HG02852 (cell line): ENCODE results near the gene DYNC2LI1.

Experiments
- ATAC-seq: cut with Tn5 transposase; IDR thresholded peaks from one replicate; pipeline ENCODE4 v1.9.1; 2021; ENCODE audit warnings: mild to moderate bottlenecking, moderate library complexity; ENCODE audit not compliant: unreplicated experiment

DYNC2LI1 gene

DNA sequence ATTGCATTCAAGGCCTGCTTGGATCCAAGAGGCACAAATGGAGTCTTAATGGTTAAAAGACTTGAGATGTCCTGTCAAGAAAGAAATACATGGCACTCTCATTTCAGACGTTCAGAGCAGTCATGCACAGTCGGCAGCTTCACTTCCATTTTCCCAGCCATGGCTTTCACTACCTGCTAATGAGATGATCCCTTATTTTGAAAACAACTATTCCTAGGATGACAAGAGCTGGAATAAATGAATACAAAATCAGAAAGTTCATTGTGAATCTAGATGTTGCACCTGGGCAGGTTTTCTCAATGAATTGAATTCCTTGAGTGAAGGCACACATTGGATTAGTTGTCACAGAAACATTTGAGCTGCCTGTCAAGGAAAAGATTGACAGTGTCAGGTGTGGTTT is 39.1 kb downstream of the DYNC2LI1 start:
- ATAC-seq: no peak

DNA sequence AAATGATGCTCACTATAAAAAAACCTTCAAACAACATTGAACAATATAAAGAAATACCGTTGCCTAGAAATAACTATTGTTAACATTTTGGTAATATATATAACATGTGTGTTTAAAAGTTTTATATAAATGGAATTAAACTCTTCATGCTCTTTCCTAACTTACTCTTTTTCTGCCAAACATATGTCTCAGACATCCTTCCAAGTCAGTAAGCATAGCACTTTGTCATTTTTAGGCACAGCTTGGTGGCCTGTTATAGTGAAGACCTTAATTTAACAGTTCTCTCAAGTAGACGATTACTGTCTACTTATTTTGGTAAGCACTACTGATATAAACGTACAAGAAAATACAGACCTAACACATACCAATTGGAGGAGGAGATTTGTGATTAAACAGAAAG is 40.9 kb downstream of the DYNC2LI1 start:
- no peak for ATAC-seq

DNA sequence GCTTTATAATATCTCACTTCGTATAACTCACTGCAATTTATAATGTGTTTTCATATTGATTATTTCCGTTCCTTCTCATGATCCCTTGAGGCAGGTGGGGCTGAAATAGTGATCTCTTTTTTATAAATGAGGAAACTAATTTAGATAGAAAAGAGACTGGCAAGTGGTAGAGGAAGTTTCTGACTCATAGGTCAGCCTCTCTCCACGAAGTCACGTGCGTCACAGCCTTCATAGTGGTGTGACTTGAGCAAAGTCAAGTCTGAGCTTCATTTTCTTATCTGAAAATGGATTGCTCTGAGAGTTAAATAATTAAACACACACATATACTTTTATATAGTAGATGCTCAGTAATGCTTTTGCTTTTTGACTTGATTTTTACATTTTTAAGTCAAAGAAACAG is 44.9 kb downstream of the DYNC2LI1 start:
- ATAC-seq: no peak

DNA sequence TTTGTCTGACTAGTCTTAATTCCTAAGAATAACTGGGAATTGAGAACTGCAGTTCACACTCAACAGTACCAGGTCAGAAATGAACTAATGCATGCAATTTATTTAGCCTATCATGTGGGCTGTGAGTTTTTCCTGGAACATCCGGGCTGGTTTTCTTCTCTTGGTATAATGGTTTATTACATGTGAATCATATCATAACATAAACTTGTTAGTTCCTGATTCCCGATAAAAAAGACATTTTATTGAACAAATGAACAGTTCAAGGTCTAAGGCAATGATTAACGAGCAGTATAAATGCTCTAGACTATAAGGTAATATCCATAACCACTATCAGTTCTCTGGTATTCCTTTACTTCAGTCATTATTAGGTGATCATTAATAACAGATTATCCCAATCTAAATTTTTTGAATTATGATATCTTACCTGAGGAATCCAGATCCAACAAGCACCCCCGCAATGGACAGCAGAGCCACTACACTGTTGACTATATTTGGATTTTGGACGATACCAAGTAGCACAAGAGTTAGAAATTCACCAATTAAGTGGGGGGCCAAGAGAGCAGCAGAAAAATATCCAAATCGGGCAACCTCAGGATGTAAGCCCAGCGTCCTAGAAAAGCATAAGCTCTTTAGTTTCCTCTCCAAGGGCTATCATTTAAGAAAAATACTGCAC is 45.8 kb downstream of the DYNC2LI1 start:
- ATAC-seq: no peak

DNA sequence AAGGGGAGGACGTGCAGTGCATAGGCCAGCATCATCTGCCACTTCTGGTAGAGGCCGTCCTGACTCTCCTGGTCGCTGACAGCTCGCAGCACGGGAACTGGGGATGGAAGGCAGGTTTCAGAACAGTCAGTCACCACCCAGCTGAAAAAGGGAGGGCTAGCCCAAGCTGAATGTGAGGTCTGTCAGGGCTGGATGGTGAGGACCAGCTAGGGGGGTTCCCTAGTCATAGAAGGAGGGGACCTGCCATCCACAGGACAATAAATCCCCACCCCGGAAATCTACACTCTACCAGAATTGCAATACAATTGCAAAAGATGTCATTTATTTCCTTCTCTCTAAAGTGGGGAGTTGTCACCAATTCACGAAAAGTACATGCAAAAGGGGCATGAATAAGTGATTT is 49.0 kb downstream of the DYNC2LI1 start:
- no peak for ATAC-seq

DNA sequence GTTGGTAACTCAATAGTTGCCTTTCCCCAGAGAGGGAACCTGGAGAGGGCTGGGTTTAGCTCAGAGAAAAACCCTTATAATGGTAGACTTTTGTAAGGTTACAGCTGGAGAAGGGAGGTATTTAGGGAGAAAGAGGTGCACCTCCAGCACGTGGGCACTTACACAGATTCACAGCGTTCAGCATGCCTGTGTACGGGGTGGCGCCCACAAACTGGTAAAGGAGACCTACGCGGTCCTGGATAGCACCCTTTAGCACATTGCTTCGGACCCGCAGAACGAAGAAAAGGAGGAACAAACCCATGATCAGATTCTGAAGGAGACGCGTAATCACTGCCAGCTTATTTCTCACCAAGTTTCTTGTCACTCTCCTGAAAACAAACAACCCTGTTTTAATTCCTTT is 49.9 kb downstream of the DYNC2LI1 start:
- ATAC-seq: no peak

DNA sequence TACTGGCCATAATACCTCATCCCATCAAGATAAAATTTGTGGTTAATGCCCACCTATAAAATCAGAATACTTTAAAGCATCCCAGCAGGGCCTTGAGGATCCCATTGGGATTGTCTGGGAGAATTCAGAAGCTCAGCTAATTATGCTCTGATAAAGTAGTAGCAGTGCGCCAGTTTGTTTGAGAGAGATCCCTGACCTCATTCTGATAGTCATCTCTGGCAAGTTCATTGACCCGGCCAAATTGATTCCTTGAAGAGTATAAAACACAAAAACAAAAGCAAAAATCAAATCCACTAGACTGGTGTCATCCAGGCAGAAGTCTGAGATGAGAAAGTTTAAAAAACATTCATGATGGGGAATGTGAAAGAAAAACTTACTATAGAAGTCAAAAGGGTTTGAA is 50.7 kb downstream of the DYNC2LI1 start:
- ATAC-seq: no peak

DNA sequence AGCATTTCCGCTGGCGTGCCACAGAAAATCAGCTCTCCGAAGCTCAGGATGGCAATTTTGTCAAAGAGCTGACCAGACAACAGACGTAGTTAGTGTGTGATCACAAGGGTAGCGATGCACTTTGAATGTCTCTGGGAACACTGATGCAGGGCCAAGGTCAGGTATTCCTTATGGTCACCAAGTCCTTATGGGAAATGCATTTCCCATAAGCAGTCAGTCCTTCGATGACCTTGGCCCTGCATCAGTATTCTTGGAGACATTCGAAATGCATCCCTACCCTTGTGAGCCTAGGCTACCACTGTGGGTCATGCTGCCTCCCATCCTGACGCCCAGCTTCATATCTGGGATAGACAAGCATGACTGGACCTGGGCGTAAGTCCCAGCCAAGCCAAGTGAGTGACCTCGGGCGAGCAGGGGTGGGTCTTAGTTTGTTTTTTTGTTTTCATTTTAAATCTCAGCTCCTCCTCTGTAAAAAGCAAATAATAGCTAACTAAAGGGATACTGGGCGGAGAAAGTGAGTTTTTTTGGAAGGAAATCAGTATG is 51.2 kb downstream of the DYNC2LI1 start:
- no peak for ATAC-seq

DNA sequence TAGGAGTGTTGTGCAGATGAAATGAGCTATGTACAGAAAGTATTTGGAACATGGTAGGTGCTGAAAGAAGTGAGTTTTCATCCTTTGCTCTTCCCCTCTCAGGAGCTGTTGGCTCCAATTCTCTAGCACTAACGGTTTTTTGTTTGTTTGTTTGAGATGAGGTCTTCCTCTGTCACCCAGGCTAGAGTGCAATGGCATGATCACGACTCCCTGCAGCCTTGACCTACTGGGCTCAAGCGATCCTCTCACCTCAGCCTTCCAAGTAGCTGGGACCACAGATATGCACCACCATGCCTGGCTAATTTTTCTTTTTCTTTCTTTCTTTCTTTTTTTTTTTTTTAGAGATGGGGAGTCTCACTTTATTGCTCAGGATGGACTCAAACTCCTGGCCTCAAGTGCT is 52.0 kb downstream of the DYNC2LI1 start:
- no peak for ATAC-seq

DNA sequence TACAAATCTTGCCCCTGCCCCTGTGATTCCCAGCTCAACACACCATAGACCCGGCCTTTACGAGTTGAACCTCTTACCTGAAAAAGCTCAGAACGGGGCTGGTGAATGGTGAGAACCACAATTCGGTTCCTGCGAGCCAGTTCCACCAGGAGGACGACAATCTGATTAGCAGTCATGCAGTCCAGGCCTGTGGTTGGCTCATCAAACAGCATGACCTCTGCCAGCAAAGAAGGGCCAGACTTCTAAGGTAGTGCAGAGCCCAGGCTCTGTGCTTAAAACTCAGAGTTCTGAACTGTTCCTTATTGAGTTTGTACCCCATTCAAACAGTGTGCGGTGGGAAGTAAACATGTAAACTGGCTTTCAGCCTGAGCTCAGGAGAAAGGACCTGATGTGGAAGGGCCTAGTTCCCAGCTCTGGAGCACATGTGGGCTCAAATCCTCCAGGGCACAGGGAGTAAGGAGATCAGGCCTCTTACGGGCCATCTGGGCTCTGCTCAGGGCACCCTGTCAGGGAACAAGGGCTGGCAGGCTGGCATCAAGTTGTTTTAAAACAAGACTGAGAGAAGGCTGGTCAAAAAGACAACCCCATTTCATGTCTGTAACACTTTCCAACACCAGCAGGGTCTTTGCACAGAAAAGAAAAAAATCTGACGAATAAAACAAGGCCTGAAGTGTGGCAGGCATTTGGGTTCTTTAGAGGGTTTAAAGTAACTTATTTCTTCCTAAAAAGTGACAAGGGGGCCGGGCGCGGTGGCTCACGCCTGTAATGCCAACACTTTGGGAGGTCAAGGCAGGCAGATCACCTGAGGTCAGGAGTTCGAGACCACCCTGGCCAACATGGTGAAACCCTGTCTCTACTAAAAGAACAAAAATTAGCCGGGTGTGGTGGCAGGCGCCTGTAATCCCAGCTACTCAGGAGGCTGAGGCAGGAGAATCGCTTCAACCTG is 52.7 kb downstream of the DYNC2LI1 start:
- no peak for ATAC-seq

DNA sequence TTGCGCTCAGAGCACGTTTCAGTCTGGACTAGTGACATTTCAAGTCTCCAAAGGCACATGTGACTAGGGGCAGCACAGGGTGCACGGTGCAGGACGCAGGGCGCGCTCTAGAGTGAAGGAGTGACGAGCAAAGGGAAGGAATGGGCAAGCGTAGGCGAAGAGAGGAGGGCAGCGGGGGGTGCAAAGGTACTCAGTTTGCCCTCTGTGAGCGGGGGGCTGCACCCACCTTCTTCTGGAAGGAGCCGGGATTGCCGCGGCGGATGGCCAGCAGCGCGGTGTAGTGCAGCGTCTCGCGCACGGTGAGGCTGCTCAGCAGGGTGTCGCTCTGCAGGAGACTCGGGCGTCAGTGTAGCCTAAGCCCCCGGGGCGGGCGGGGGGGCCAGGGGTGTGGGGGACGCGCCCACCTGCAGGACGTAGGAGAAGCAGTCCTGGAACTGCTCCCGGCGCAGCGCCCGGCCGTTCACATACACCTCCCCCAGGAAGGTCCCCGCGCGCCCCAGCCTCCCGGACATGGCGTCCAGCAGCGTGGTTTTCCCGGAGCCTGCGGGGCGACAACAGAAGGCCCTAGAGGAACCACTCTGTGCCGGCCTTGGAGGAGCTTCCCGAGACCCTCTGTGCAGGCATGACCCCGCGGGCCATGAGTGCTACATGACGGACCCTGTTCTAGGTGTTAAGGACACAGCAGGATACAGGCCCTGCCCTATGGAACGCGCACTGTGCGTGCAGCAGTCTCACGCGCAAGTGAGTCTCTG is 57.9 kb downstream of the DYNC2LI1 start:
- no peak for ATAC-seq

DNA sequence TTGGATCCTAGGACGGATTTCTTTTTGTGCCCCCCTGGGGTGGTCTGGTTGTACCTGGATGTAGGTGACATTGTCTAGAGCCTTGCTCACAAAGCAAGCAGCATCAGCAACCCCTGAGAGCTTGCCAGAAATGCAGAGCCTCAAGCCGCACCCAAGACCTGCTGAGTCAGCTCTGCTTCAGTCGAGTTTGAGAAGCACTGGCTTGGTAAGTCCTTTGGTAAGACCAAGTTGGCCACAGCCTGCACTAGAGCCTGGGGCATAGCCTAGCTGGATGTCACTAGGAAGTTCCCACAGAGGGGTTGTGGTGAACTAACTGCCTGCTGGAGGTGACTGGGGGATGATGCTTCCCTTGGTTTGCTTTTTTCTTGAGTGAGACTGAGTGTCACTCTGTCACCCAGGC is 58.6 kb downstream of the DYNC2LI1 start:
- no peak for ATAC-seq

DNA sequence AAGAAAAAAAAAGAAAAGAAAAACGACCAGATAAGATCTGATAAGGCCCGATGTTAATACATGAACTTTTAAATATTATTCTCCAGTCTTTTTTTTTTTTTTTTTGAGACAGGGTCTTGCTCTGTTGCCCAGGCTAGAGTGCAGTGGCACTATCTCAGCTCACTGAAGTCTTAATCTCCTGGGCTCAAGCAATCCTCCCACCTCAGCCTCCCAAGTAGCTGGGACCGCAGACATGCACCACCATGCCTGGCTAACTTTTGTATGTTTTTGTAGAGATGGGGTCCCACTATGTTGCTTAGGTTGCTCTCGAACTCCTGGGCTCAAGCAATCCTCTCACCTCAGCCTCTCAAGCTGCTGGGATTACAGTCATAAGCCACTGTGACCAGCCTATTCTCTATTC is 63.2 kb downstream of the DYNC2LI1 start:
- ATAC-seq: no peak

DNA sequence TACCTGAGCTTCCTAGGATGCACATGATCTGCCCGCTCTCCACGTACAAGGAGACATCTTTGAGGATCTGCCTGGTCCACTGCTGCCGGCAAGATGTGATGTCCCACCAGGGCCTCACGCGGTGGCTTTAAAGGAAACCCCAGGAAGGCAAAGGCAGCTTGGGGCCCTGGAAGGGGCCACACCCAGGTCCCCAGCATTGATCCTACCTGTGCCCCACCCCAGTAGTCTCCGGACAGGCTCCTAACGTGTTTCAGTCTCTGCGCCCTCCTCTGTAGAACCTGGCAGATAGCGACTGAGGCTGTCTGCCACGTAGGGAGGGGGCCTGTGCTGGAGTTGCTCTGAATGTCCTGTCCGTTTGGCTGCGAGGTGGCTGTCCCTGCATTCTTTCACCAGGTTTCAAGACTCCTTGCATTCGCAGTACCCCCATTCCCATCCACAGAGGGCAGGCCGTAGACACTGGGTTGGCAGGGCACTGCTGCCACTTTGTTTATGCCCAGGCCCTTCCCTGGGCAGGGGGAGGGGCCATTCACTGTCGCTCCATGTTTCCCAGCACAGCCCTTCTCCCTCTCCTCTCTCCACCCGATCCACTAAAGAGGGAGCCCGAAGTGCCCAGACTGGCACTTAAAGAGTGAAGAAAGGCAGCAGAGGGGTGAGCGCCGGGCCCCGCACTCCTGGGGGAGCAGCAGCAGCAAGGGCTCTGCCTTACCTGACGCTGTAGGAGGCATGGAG is 64.2 kb downstream of the DYNC2LI1 start:
- ATAC-seq: no peak

DNA sequence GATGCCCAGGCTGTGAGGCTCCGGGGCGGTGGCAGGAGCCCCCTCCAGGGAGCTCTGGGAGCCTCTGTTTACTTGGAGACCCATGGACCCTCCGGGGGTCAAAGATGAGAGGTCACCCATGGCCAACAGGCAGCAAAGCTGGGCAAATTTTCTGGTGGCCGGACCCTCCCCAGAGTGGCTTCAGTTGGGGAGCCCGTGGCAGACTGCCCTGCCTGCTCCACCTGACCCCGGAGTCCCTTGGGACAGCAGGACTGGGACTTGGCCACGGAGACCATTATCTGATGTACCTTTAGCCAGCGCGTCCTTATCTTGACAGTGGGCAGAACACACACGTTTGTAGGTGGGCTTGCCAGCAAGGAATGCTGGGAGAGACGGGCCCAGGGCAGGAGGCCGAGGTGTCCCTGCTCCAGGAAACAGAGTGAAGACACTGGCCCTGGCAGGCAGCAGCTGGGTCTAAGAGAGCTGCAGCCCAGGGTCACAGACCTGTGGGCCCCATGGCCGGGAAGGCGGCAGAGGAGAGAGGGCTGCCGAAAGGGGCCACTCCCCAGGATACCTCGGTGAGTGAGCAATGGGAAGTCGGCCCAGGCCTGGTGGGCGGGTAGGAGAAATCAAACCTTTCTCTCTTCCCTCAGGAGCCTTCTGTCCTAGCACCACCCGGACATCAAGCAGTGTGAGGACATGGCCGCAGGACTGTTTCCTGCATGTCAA is 64.9 kb downstream of the DYNC2LI1 start, which contains the start of the genes ABCG5 and ABCG8:
Gene ABCG5 (minus strand): TSS at position 280 of the 708 bp plus-strand sequence. CDS start 160 bp downstream, at position 120.
Gene ABCG8 (plus strand): TSS at position 412 of the 708 bp plus-strand sequence. CDS start 83 bp downstream, at position 495.
- ATAC-seq: no peak

DNA sequence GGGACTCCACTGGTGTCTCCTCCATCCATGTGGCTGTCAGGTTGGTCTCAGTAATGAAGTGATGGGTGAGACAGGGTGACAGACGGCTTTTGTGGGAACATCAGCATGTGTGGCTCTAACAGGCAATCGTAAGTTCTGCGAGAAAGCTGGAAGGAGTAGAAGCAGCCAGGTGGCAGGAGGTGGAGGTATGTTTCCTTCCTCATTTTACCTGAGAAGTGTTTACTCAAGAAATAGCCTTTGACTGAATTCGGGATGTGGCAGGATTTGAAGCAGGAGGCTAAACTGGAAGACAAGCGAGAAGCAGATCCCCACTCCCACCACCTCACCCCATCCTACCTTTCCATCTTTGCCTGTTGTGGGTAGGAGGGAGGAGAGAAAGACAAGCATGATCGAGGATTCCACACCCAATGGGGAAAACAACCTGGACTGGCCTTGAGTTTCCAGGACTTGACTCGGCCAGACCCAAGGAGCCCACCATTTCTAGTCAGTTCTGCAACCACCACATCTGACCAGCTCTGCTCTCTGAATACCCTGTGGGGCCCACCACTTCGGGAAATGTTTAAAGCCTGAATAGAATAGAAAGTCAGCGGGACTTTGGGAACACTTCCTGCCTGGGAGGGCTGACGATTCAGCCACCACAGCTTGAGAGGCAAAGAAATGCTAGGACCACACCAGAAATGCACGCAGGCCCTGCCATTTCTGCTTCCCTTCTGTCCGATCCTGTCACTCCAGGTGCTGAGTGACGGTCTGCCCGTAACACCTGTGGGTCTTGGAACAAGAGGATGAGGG is 66.1 kb downstream of the DYNC2LI1 start:
- no peak for ATAC-seq

DNA sequence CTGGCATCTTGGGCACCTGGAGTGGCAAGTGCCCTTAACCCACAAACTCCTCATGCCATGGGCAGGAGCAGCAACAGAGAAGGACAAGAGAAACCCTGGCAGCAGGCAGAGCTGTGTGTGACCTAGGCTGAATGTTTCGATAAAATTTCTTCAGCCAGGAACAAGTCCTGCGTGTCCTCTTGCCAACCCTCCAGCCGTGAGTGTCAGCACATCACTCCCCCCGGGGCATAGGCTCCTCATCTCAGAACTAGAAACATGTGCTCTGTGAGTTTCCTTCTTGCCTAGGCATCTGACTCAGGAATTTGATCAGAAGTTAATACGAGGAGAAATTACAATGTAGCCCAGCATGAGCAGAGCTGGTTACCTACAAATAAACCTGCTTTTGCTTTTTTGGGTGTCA is 67.1 kb downstream of the DYNC2LI1 start:
- no peak for ATAC-seq

DNA sequence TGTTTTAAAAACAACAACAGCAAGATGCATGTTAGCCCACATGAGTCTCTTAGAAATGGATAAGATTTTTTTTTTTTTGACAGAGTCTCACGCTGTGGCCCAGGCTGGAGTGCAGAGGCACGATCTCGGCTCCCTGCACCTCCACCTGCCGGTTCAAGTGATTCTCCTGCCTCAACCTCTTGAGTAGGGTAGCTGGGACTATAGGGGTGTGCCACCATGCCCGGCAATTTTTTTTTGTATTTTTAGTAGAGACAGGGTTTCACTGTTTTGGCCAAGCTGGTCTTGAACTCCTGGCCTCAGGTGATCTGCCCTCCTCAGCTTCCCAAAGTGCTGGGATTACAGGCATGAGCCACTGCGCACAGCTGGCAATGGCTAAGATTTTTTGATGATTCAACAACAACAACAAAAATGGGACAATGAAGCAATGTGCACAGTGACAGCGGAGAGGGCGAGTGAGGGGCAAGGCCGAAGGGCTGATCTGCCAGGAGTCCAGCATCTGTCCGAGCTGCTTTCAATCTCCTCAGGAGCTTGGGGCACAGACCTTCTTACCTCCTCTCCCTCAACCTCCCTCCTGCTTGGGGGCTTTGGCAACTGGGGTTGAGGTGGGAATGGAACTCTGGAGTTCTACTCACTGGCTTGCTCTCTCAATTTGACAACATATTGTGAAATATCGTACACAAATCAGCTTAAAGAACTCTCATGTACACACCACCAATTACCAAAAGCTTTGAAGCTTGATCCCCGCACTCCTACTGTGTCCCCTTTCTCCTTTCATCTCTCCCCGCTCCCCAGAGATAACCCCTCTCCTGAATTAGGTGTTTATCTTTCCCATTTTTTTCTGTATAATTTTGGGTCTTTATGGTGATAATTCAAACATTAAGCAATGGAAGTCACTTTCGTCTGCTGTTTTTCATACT is 68.4 kb downstream of the DYNC2LI1 start:
- no peak for ATAC-seq
